ENCODE measurements around the gene SERF2. TPM values are rescaled to one million over a fixed set of nuclear protein-coding genes. Genes with fewer than 3 reads are reported as not detected.

The SERF2 gene
- total RNA-seq, 1 experiment from 2014 or later, result 1,303 TPM

GRCh38 chr15:43845421-43845820 lies 53.3 kb downstream of the SERF2 start:
- H3K4me3 ChIP-seq (ENCODE audit: low read depth in 2 of 2, low read length in 2 of 2), result no peak overlapping the region
- no peak for TF ChIP-seq POLR2AphosphoS5 (IDR thresholded peaks at IDR 0.05; ENCODE audit: low read depth, low read length)
- TF ChIP-seq CTCF (IDR thresholded peaks at IDR 0.05), result no peak
- TF ChIP-seq, protein P1, sequence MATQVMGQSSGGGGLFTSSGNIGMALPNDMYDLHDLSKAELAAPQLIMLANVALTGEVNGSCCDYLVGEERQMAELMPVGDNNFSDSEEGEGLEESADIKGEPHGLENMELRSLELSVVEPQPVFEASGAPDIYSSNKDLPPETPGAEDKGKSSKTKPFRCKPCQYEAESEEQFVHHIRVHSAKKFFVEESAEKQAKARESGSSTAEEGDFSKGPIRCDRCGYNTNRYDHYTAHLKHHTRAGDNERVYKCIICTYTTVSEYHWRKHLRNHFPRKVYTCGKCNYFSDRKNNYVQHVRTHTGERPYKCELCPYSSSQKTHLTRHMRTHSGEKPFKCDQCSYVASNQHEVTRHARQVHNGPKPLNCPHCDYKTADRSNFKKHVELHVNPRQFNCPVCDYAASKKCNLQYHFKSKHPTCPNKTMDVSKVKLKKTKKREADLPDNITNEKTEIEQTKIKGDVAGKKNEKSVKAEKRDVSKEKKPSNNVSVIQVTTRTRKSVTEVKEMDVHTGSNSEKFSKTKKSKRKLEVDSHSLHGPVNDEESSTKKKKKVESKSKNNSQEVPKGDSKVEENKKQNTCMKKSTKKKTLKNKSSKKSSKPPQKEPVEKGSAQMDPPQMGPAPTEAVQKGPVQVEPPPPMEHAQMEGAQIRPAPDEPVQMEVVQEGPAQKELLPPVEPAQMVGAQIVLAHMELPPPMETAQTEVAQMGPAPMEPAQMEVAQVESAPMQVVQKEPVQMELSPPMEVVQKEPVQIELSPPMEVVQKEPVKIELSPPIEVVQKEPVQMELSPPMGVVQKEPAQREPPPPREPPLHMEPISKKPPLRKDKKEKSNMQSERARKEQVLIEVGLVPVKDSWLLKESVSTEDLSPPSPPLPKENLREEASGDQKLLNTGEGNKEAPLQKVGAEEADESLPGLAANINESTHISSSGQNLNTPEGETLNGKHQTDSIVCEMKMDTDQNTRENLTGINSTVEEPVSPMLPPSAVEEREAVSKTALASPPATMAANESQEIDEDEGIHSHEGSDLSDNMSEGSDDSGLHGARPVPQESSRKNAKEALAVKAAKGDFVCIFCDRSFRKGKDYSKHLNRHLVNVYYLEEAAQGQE (IDR thresholded peaks at IDR 0.05; ENCODE audit: insufficient read depth in 1 of 2, low read depth in 2 of 2, low read length in 1 of 2), result no peak
- no peak for TF ChIP-seq TCF7L2 (IDR thresholded peaks at IDR 0.05; ENCODE audit: low read depth, low read length)
- TF ChIP-seq SIN3A (IDR thresholded peaks at IDR 0.05; ENCODE audit: borderline replicate concordance, insufficient read depth, low read depth, low read length), result no peak
- ChIA-PET POLR2A (interaction anchor here (0.7 kb wide), 1 partner anchor 345 kb away, joined by 5 read pairs; no protein-coding TSS in a partner anchor), CTCF (no interaction called here)
- peaks cover 13% of the 10 kb centered on the region; the same call in 1 of the 2 replicates for H3K36me3 ChIP-seq (ENCODE audit: control insufficient read depth, insufficient read depth, low read length)
- in situ Hi-C loops (cut with HindIII; ENCODE audit: low pct_unique_long_range_greater_than_20kb, low sequenced_read_pairs) (no loop called here), intact Hi-C loops (cut with micrococcal nuclease; ENCODE audit: unreplicated experiment) (no loop called here)
- no peak overlapping the region for H3K27ac ChIP-seq (ENCODE audit: low read length)
- no peaks in the 10 kb centered on the region for H3K9me3 ChIP-seq (ENCODE audit: control insufficient read depth, insufficient read depth, low read depth, low read length)
- DNase-seq (ENCODE audit: low read depth, low spot score) (no peak), ATAC-seq (no peak)
- no TSS peak for BruUV-seq (replicated peaks)
- H3K27me3 ChIP-seq (ENCODE audit: control insufficient read depth, insufficient read depth, low read length), result no peaks in the 10 kb centered on the region
- H3K4me1 ChIP-seq (ENCODE audit: control insufficient read depth, insufficient read depth, low read length), result no peaks in the 10 kb centered on the region

Small RNAs within 50 kb of the gene (microRNA-seq; reads per million reads assigned to microRNA genes)
- not detected for gene MIR1282 (ENCODE audit: unreplicated experiment)

Other genes starting within 250 kb of the SERF2 start
- gene PPIP5K1, start 202.1 kb upstream of the SERF2 start, total RNA-seq (2021; ENCODE audit: unreplicated experiment), result 56.6 TPM
- gene CKMT1B, start 198.3 kb upstream of the SERF2 start, total RNA-seq (2021; ENCODE audit: unreplicated experiment), result 2.4 TPM
- gene STRC, start 173.5 kb upstream of the SERF2 start, total RNA-seq (2021; ENCODE audit: unreplicated experiment), result not detected
- gene CATSPER2, start 143.5 kb upstream of the SERF2 start, total RNA-seq (2021; ENCODE audit: unreplicated experiment), result 3.5 TPM
- 4.6 TPM for gene CKMT1A, start 98.5 kb upstream of the SERF2 start, total RNA-seq (2021; ENCODE audit: unreplicated experiment)
- 538 TPM for gene PDIA3, start 45.9 kb upstream of the SERF2 start, total RNA-seq (2021; ENCODE audit: unreplicated experiment)
- gene ELL3, start 15.4 kb upstream of the SERF2 start, total RNA-seq (2021; ENCODE audit: unreplicated experiment), result 6.8 TPM
- not detected for gene SERINC4, start 7.9 kb downstream of the SERF2 start, total RNA-seq (2021; ENCODE audit: unreplicated experiment)
- gene HYPK, start 8.3 kb downstream of the SERF2 start, total RNA-seq (2021; ENCODE audit: unreplicated experiment), result 24.8 TPM
- 29.7 TPM for gene MFAP1, start 32.4 kb downstream of the SERF2 start, total RNA-seq (2021; ENCODE audit: unreplicated experiment)
- gene WDR76, start 34.7 kb downstream of the SERF2 start, total RNA-seq (2021; ENCODE audit: unreplicated experiment), result 40.0 TPM